Measurements from ENCODE around the gene RANBP17.

- TF ChIP-seq CTCF (conservative IDR thresholded peaks at IDR 0.05 in 1 of 2, IDR thresholded peaks at IDR 0.05 in 1 of 2; ENCODE audit: extremely low read depth in 1 of 2, insufficient read depth in 1 of 2, low read depth in 1 of 2, low read length in 2 of 2) (no peak), EZH2 (IDR thresholded peaks at IDR 0.05; ENCODE audit: borderline replicate concordance, low read length) (no peak)
These were observed 4.8 kb upstream of the RANBP17 start for GRCh38 chr5:170857066-170857465.

Data from mammary epithelial cell (primary cell).